ENCODE results near the gene XXYLT1. TPM values are rescaled to one million over a fixed set of nuclear protein-coding genes. Genes with fewer than 3 reads are reported as not detected.

Gene XXYLT1
- total and polyA plus RNA-seq, 2 donors from 2014 or later, result 5.7 to 10.7 TPM

DNA sequence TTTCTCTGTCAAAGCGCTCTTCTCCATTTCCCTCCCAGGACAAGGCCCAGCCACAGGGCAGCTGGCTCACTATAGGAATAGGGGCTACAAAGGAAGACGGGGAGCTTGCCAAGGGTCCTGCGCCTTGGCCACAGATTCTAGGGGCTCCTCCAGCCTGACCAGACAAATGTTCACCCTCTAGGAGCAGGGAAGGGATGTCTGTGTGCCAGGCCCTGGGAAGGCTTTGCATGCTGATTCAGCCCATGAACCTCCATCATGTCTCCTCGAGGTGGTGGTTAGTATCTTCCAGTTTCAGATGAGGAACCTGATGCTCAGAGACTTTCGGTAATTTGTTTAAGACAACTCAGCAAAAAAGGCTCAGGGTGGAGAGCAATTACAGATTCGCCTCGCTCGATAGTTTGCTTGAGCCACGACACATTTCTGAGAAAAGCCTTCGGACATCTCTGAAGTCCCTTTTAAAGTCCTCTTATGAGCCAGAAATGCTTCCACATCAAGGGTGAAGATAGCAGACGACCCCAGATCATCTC, 110.0 kb downstream of the XXYLT1 start:
- Histone ChIP-seq H3K9me3 (ENCODE audit: control insufficient read depth in 2 of 3, insufficient read depth in 1 of 3, low read length in 3 of 3) (no peaks in the 10 kb centered on the region), H3K9ac (ENCODE audit: low read length in 3 of 3) (no peak overlapping the region), H3K27ac (ENCODE audit: low read depth in 2 of 2, low read length in 2 of 2) (no peak overlapping the region), H3K4me1 (ENCODE audit: control insufficient read depth in 2 of 3, insufficient read depth in 2 of 3, low read depth in 1 of 3, low read length in 3 of 3) (peaks cover 0 to 6% (median 3%) of the 10 kb centered on the region in 3 donors), H3K27me3 (ENCODE audit: control insufficient read depth, insufficient read depth, low read length) (no peaks in the 10 kb centered on the region), H3K36me3 (ENCODE audit: control insufficient read depth in 2 of 3, insufficient read depth in 3 of 3, low read length in 3 of 3) (no peaks in the 10 kb centered on the region), H3K4me3 (ENCODE audit: low read length in 3 of 3) (no peak overlapping the region)
- TF ChIP-seq, protein P1, sequence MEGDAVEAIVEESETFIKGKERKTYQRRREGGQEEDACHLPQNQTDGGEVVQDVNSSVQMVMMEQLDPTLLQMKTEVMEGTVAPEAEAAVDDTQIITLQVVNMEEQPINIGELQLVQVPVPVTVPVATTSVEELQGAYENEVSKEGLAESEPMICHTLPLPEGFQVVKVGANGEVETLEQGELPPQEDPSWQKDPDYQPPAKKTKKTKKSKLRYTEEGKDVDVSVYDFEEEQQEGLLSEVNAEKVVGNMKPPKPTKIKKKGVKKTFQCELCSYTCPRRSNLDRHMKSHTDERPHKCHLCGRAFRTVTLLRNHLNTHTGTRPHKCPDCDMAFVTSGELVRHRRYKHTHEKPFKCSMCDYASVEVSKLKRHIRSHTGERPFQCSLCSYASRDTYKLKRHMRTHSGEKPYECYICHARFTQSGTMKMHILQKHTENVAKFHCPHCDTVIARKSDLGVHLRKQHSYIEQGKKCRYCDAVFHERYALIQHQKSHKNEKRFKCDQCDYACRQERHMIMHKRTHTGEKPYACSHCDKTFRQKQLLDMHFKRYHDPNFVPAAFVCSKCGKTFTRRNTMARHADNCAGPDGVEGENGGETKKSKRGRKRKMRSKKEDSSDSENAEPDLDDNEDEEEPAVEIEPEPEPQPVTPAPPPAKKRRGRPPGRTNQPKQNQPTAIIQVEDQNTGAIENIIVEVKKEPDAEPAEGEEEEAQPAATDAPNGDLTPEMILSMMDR (IDR thresholded peaks at IDR 0.05; ENCODE audit: borderline replicate concordance, extremely low read depth, insufficient read depth), result no peak
- intact Hi-C loops (cut with DNase I), result no loop called here
- no peak for DNase-seq
- no peak for FAIRE-seq

DNA sequence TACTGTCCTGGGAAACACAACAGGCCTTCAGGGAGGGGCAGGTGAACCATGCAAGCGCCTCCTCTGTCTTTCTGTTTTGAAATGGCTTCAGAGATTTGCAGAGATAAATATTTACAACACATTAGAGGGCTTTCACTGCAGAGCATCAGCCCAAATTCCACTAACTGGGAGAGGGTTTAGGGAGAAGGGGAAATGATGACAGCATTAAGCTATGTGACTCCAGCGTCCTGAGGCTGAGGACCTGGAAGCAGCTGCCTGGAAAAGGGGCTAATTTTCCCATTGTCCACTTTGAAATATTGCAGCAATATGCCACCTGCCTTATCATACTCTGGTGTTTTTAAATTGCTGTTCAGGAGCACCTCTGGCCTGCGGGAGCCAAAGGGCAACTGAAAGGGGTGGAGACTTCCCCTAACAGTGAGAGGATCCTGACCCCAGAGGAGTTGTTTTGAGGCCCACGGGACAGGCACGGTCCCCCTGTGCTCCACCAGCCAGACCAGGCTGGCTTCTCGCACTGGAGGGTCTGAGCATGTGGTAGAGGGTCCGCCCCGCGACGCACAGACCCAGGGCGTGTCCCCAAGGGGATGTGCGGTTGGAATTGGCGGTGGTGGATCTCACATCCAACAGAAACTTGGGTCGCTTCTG, 110.6 kb downstream of the XXYLT1 start:
- no peak overlapping the region for H3K4me3 ChIP-seq (ENCODE audit: low read length in 3 of 3)

GRCh38 chr3:195159814-195160165, 111.2 kb downstream of the XXYLT1 start:
- DNase-seq (peak in 1 of 5 donors; percentile 68), FAIRE-seq (no peak)
- no peaks in the 10 kb centered on the region for H3K27me3 ChIP-seq (ENCODE audit: control insufficient read depth, insufficient read depth, low read length)
- no peak overlapping the region for H3K27ac ChIP-seq (ENCODE audit: low read depth in 2 of 2, low read length in 2 of 2)
- H3K4me3 ChIP-seq (ENCODE audit: low read length in 3 of 3), result no peak overlapping the region
- no peaks in the 10 kb centered on the region for H3K36me3 ChIP-seq (ENCODE audit: control insufficient read depth in 2 of 3, insufficient read depth in 3 of 3, low read length in 3 of 3)
- TF ChIP-seq, protein P1 (IDR thresholded peaks at IDR 0.05; ENCODE audit: borderline replicate concordance, extremely low read depth, insufficient read depth), result no peak
- H3K9ac ChIP-seq (ENCODE audit: low read length in 3 of 3), result no peak overlapping the region
- peaks cover under 1 to 14% (median 7%) of the 10 kb centered on the region in 3 donors for H3K4me1 ChIP-seq (ENCODE audit: control insufficient read depth in 2 of 3, insufficient read depth in 2 of 3, low read depth in 1 of 3, low read length in 3 of 3)
- no peaks in the 10 kb centered on the region for H3K9me3 ChIP-seq (ENCODE audit: control insufficient read depth in 2 of 3, insufficient read depth in 1 of 3, low read length in 3 of 3)
- intact Hi-C loops (cut with DNase I), result no loop called here

More for the DNA sequence above, 110.6 kb downstream of the XXYLT1 start:
- Histone ChIP-seq H3K36me3 (ENCODE audit: control insufficient read depth in 2 of 3, insufficient read depth in 3 of 3, low read length in 3 of 3) (no peaks in the 10 kb centered on the region), H3K9me3 (ENCODE audit: control insufficient read depth in 2 of 3, insufficient read depth in 1 of 3, low read length in 3 of 3) (no peaks in the 10 kb centered on the region), H3K9ac (ENCODE audit: low read length in 3 of 3) (no peak overlapping the region), H3K27me3 (ENCODE audit: control insufficient read depth, insufficient read depth, low read length) (no peaks in the 10 kb centered on the region), H3K27ac (ENCODE audit: low read depth in 2 of 2, low read length in 2 of 2) (no peak overlapping the region), H3K4me1 (ENCODE audit: control insufficient read depth in 2 of 3, insufficient read depth in 2 of 3, low read depth in 1 of 3, low read length in 3 of 3) (peaks cover 0 to 9% (median 3%) of the 10 kb centered on the region in 3 donors)
- FAIRE-seq (no peak), DNase-seq (peak in 2 of 5 donors; percentile 47 to 57)
- TF ChIP-seq, protein P1 (IDR thresholded peaks at IDR 0.05; ENCODE audit: borderline replicate concordance, extremely low read depth, insufficient read depth), result no peak
- intact Hi-C loops (cut with DNase I), result no loop called here
